WI38 (cell line): ENCODE measurements around the gene MAT2B.
A peak's percentile ranks its signal among the peaks of the same experiment; 100 is the strongest.

Experiments used
- H3K4me3 ChIP-seq: 2 replicates; pipeline ENCODE4 v1.5.1; 2011; ENCODE audit warnings: low read depth, mild to moderate bottlenecking, control low read depth, low read length
- CTCF ChIP-seq: IDR thresholded peaks from 2 replicates; pipeline ENCODE4 v1.5.1; 2012; ENCODE audit warnings: low read depth, mild to moderate bottlenecking, control low read depth, low read length

The MAT2B gene

DNA sequence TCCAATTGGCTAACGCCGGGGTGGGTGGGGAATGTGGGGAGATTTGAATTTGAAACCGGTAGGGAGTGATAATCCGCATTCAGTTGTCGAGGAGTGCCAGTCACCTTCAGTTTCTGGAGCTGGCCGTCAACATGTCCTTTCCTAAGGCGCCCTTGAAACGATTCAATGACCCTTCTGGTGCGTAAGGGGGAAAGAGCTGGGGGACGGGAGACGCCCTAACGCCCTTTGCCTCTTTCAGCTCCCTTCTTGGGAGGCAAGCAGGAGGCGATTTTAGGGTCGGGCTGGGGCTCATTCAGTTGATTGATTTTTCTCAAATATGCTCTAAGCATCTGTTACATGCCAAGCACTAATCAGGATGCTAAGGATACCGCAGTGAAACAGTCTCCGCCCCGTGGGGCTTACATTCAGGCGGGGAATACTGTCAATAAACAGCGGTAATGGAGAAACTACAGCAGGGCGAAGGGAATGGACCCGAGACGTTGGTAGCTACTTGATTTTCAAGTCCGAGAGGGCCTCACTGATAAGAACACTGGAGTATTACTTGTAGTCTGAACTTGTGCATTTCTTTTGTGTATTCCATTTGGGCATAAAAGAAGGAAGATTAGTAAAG, 44.8 kb upstream of the MAT2B start, which contains the start of gene HMMR:
HMMR (plus strand) TSS at position 71 of the 610 bp plus-strand sequence; CDS start at position 132, 61 bp downstream.
- no peak for TF ChIP-seq CTCF
- peak within 1 kb of the TSS; percentile 68 for H3K4me3 ChIP-seq

- no peak overlapping the region for H3K4me3 ChIP-seq
- no peak for TF ChIP-seq CTCF
These were observed 42.4 kb upstream of the MAT2B start for GRCh38 chr5:163463063-163463435.

DNA sequence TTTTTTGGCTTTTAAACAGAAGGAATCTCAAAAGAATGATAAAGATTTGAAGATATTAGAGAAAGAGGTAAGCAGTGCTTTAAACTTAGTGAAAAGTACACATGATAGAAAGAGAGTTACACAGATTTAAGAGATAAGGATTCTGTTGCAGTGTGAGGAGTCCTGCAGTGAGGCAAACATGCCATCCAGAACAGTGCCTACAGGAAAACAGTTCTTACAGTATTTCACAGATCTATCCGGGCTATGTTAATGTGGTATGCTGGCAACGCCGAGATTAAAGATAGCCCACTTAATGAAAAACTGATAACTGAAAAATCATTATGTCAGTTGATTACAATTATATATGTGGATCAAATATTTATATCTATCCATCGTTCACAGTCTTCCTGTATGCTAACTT, 37.7 kb upstream of the MAT2B start:
- TF ChIP-seq CTCF: no peak
- H3K4me3 ChIP-seq: no peak overlapping the region

GRCh38 chr5:163473635-163474243, 31.7 kb upstream of the MAT2B start:
- peak; percentile 6; the same call in 1 of the 2 replicates for TF ChIP-seq CTCF
- H3K4me3 ChIP-seq: no peak overlapping the region

DNA sequence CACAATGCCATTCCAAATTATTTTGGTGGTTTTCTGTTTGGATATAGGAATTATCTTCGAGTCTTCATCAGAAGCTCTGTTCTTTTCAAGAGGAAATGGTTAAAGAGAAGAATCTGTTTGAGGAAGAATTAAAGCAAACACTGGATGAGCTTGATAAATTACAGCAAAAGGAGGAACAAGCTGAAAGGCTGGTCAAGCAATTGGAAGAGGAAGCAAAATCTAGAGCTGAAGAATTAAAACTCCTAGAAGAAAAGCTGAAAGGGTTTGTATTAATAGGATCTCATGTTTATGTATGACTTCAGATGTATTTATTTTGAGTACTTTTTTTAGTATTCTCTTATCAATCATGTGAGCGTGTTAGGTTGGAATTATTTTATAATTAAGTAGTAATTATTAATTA, 30.0 kb upstream of the MAT2B start:
- no peak for TF ChIP-seq CTCF
- no peak overlapping the region for H3K4me3 ChIP-seq

DNA sequence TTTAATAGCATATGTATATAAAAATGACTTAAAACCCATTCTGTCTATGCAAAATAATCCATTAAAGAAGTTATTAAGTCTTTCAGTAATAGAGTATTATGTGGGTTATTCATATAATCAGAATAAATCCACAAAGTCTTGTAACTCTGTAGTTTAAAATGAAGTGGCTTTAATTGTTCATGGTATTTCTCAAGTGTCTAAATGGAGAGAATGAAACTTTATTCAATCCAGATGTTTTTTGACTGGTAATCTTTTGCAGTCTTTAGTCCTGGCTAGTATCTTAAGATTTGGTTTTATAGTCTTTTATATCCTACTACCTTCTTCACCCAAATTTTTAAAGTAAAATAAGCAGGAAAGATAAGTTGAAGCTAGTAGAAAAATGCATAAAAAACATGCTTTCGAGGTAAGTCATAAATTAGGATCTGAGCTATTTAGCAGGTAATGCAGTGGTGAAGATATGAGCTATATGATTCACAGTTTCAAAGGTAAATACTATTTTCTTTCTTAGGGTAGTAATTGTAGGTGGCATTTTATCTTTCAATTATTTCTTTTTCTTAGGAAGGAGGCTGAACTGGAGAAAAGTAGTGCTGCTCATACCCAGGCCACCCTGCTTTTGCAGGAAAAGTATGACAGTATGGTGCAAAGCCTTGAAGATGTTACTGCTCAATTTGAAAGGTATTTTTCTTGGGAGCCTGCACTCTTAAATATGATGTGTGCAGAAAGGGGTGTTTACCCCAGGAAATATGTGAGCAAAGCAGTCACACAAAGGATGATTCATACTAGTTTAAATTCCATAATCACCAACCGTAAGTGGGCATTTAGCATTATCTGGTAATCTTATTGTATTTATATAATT, 27.1 kb upstream of the MAT2B start:
- no peak overlapping the region for H3K4me3 ChIP-seq
- TF ChIP-seq CTCF: no peak

DNA sequence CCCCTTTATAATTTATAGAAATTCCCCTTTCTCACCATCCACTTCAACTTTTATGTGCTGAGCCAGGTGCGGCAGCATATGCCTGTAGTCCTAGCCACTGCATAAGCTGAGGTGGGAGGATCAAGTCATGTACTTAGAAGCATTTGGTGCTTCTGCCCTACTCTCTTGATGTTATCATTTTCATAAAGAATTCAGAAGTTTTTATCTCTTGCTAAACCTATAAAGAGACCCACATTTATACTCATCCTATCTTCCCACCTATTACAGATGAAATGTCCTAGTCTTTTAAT, 26.5 kb upstream of the MAT2B start:
- TF ChIP-seq CTCF: no peak
- H3K4me3 ChIP-seq: no peak overlapping the region
